GM19351 (cell line): ENCODE measurements around the gene CSRNP2.
"Not testable (repeated sequence)": the region's sequence is repeated elsewhere in the genome, so short reads cannot be mapped to it uniquely, and the experiment has no call there.

Experiments used
- ATAC-seq: cut with Tn5 transposase; IDR thresholded peaks from one replicate; pipeline ENCODE4 v1.9.1; 2021; ENCODE audit warnings: mild to moderate bottlenecking, moderate library complexity; ENCODE audit not compliant: unreplicated experiment

CSRNP2 gene

DNA sequence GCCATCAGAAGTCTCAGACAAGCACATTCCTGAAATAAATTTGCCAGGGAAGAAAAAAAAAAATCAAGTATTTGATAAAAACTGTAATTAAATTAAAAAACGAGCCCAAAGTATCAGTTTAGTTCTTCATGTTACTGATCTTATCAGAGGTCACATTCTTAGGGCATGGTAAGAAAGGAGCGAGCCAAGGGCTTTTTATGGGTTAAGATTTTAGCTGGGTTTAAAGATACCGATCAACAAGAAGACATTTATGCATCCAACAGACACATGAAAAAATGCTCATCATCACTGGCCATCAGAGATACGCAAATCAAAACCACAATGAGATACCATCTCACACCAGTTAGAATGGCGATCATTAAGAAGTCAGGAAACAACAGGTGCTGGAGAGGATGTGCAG is 5.0 kb downstream of the CSRNP2 start:
- ATAC-seq: not testable (repeated sequence)

DNA sequence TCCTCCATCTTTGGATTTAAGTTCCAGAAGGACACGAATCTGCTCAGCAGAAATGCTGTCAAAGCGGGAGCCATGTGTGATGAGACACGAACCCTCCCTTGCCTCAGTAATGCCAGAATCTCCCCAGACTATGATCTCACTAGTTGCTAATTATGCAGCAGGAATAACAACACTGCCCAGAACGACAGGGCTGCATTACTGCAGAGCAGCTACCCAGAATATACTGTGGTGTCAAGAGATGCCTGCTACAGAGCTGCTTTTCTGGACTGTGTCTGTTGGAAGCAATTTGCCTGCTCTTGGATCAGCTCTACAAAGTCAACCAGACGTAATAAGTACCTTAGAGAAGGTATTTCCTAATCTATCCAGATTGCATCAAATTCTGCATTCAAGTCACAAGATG is 5.5 kb downstream of the CSRNP2 start:
- no peak for ATAC-seq

DNA sequence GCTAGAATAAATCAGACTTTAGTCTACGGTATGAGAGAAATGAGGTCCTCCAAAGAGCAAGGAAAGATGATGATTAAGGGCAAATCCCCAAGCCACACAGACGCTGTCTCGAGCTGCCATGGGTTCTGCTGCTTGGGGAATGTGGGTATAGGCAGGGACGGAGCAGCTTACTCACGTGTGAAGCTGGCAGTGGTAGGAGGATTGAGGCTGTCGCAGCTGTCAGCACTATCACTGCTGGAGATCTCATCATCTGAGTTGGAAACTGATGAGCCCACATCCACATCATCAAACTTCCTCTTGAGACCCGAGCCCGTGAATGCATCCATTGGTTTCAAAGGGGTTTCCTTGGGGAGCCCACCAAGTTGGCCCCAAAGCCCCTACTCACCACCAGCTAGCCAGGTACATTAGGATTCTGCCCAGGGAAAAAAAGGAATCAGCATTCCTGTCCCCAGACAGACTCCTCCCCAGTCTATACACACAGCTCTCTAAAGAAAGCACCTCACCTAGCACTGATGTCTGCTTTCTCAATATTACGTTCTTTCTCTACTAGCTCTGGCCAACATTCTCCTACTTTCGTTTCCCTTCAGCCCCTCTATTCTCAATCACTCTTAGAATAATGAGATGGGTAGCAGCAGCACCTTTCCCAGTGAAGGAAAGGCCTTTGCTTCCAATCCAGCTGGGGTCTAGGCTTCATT is 7.0 kb downstream of the CSRNP2 start:
- no peak for ATAC-seq

DNA sequence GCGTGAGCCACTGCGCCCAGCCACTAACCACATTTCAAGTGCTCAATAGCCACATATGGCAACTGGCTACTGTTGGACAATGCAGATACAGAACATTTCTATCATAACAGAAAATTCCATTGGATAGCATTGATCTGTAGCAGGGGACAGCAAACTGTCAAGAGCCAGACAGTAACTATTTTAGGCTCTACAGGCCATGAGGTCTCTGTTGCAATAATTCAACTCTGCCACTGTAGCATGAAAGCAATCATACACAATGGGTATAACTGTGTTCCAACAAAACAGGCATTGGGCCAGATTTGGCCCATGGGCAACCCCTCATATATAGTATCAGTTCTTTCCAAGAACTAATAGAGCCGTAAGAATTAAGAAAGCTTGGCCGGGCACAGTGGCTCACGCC is 8.0 kb downstream of the CSRNP2 start:
- no peak for ATAC-seq

DNA sequence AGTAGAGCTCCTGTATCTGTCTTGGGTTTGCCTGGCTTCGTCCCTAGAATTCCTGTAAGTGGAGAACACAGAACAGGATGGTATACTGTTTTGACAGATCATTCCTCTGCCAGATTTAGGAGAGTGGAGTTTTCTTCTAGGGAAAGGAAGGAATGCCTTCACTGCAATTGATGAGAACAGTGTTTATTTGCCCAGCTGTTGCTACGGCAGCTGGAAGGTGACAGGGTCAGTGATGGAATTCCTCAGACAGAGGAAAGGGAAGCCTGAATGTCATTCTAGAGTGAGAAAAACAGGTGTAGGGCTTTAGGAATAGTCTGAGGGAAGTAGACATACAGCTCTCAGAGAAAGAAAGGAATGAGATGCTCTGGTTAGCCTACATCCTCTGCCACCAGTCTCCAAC is 11.7 kb downstream of the CSRNP2 start:
- ATAC-seq: no peak

DNA sequence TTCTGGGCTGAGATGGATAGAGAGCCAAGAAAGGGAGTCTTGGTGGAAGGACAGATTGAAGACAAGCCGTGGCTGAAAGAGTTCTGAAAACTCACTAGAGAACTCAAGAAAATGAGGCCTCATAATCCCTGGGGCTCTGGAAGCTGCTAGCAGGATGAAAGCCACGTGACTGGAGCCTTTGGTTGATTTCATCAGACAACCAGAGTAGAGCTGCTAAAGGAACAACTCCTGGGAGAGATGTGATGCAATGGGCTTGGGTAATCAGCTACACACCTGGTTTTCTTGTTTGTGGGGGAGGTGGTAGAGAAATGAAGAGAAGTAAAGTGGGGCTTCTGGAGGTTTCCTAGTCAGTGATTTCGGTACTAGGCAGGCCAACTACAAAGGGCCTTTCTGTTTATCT is 13.4 kb downstream of the CSRNP2 start:
- ATAC-seq: no peak

DNA sequence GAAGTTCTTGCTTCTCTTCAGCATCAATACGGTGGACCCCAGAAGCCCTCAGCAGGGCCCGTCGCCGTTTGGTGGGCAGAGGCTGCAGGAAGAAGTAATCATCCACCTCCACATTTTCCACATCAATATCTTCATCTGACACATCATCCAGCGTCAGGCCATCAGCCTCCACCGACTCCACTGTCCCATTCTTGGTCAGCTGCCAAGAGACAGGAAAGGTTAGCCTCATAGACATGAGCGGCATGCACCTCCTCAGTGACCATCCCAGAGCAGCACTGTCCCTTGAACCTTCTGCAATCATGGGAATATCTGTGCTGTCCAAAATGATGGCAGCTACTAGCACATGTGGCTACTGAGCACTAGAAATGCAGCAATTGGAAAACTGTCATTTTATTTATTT is 15.6 kb downstream of the CSRNP2 start:
- ATAC-seq: no peak

DNA sequence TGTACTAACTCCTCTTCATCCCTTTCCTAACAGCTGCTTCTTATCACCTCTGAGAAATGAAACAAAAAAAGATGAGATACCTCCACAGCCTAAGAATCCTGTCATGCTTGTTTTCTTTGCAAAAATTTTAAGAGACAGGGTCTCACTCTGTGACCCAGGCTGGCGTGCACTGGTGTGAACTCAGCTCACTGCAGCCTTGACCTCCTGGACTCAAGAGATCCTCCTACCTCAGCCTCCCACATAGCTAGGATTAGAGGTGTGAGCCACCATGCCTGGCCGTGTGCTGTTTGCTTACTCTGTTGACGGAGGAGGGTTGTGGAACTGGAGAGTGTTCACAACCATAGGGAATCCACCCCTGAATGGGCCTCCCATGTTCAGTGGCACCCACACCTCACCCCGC is 16.2 kb downstream of the CSRNP2 start:
- ATAC-seq: no peak

DNA sequence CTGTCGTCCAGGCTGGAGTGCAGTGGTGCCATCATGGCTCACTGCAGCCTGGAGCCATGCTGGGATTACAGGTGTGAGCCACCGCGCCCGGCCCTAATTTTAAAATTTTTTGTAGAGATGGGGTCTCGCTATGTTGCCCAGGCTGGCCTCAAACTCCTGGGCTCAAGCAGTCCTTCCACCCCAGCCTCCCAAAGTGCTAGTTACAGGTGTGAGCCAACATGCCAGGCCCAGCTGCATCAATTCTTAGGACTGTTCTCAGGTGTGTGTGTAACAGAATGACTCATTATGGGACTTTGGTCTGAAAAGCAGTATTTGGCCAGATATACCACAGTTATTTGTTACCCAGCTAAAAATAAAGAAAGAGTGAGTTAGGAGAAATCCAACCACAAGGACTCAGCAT is 17.9 kb downstream of the CSRNP2 start:
- ATAC-seq: no peak

DNA sequence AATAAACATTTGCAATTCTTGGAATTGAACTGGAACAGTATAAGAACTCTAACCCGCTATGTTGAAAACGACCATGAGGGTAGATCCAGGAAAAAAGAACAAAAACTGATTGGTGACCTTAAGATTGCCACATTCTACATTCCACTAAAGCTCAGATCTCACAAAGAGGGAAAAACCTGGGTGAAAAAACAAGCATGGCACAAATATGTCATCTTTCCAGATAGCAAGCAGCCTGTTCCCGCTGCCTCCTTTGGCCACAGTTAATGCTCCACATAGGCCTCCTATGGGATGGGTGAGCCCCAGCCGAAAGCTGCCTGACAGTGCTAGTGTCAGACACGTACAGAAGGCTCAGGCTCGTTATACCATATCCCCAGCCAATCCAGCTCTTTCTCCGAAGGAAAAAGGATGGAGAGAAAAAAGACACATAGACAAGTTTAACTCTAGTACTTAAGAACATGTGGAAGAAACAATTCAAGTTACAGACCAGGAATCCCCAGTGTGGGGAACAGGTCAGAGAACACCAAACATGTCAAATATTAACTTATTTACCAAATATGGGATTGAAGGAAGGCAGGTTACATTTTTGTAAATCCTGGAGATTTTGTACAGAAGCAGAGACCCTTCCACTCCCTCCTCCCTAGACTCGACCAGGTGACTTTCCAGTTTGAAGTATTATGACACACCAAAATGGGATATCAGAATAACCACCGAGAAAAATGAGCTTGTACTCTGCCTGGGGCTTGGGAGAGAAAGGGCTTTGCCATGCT is 20.6 kb downstream of the CSRNP2 start:
- ATAC-seq: no peak

DNA sequence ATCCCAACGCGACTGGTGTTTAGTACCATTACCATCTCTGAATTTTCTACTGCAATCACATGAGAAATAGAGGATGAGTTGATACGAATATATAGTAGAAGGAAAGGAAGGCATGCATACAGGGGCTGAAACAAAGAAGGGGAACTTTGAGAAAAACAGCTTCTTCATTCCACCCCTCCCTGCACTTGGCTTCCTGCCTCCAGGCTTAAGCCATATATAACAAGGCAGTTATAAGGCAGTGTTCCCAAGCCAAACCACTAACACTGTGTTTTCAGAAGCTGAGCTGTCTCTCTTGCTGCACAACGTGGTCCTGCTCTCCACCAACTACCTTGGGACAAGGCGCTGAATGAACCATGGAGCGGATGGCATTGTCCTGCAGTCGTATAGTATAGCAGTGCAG is 24.3 kb downstream of the CSRNP2 start:
- no peak for ATAC-seq

DNA sequence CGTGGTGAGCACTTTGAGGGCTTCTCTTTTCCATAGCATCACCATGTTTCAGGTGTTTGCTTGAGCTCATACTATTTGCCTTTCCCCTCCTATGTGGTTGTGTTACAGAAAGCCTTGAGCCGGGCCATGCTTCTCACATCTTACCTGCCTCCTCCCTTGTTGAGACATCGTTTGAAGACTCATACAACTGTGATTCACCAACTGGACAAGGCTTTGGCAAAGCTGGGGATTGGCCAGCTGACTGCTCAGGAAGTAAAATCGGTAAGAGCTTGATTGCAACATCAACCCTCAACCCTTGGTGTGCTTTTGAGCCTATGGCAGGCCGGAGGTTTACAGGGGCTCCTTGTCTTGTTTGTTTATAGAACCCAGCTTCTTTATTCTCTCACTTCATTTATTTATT is 27.2 kb downstream of the CSRNP2 start:
- no peak for ATAC-seq

DNA sequence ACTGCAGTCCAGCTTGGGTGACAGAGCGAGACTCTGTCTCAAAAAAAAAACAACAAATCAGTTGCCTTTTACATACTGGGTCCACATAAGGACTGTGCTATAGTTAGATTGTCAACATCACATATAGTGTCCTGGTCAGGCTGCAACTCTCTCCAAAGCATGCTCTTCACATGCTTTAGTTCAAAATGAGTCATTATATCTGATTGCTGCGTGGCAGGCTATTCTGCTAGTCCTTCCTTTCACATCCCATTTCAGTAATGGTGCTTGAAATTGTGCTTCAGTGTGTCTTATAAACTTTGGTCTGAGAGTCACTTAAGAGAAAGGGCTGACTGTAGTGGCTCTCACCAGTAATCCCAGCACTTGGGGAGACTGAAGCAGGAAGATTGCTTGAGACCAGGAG is 28.3 kb downstream of the CSRNP2 start:
- no peak for ATAC-seq

DNA sequence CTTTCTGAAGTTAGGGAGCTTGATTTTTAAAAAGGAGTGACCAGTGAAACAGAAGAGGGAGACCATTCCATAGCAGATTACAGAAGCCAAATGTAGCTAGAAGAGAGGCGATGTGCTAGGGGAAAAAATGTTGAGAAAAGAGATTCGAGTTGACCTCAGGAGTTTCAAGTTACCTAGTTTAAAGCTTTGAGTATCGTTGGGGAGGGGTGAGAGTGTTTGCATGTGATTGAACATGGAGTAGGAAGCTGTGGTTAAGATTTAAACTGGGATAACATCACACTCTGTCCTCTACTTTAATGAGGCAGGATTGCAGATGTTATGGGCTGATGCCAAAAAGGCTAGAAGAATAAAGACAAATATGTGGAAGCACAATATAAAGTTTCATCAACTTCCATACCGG is 31.6 kb downstream of the CSRNP2 start:
- ATAC-seq: no peak

DNA sequence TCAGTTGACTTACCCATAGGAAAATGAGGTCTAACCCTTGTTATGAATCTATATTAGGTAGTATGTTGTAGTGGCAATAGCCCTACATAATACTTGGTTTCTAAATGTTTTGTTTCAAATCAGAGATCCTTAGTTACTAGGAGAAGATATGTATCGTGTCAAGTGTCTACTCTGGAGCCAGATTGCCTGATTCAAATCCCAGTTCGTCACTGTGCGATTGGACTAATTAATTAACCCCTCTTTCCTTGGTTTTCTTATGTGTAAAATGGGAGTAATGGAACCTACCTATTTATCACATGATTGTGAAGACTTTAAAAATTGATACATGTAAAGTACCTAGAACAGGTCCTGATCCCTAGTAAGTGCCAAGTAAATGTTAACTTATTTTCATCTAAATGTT is 33.9 kb downstream of the CSRNP2 start:
- ATAC-seq: no peak

DNA sequence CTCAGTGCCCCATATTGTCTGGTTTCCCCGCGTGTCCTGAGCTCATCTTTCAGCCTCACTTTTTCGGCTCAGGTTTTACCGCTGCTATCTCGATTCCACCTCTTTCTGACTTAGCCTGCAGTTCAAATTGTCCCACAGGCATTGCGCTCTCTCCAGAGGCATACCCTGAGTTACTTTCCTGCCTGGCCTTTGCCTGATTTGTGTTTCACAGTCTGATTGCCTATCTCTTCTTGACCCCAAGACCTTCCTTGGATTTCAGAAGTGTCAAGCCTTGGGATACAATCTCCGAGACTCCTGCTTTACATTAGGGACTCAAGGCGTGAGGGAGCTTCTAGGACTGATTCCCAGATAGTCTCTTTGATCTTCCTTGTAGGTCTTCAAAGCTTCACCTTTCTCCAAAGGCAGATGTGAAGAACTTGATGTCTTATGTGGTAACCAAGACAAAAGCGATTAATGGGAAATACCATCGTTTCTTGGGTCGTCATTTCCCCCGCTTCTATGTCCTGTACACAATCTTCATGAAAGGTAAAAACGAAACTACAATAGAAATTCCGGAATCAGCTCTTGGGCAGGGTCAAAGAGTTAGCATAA is 34.6 kb downstream of the CSRNP2 start:
- no peak for ATAC-seq

DNA sequence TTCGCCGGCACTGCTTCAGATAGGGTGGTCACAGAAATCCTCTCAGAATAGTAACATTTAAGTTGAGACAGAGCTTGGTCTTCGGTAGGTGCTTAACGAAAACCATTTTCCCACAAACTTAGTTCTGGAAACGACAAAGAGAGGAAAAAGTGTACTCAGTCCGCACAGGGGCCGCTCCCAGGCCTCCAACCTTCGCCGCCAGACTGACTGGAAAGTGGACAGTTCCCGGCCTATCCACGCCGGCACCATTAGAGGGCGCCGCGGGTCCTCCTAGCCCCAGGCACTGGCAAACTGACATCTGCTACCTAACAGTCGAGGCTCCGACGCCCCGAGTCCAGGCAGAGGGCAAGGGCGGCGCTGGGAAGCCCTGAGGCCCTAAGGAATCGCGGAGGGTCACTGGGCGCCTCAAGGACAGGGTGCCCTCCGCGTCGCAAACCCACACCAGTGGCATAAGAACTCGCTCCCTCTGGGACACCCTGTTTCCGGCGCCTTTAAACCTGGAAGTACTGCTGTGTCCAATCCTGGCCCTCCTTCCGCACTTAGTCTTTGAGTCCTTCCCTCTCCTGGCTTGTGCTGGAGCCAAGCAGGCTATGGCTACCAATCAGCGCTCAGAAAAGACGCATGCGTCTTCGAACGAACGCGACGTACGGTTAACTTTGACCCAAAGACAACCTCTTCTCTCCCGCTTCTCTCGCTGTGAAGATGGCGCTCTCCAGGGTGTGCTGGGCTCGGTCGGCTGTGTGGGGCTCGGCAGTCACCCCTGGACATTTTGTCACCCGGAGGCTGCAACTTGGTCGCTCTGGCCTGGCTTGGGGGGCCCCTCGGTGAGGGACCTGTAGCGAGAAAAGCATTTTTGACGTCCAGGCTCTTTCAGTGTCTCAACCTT is 35.5 kb downstream of the CSRNP2 start, which contains the start of gene LETMD1:
LETMD1 (plus strand) TSS at position 673 of the 886 bp plus-strand sequence; CDS start at position 703, 30 bp downstream.
- peak; percentile 94 for ATAC-seq

DNA sequence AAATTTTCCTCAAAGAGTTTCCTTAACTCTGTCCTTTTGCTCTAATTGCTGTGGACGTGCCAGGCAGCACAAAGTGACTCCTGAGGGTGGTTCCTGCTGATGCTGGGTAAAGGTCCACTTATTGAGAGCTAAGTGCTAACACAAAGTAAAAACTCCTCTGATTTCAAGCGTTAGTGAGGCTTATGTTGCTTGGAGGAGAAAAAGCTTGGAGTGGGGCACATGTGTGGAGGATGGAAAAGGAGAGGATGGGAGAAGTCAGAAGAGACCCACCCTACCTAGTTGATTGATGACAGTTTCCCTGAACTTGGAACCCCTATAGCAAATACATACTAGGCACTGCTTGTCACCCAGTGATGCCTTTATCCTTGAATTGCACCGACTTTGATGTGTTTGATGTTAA is 47.1 kb downstream of the CSRNP2 start:
- ATAC-seq: no peak

DNA sequence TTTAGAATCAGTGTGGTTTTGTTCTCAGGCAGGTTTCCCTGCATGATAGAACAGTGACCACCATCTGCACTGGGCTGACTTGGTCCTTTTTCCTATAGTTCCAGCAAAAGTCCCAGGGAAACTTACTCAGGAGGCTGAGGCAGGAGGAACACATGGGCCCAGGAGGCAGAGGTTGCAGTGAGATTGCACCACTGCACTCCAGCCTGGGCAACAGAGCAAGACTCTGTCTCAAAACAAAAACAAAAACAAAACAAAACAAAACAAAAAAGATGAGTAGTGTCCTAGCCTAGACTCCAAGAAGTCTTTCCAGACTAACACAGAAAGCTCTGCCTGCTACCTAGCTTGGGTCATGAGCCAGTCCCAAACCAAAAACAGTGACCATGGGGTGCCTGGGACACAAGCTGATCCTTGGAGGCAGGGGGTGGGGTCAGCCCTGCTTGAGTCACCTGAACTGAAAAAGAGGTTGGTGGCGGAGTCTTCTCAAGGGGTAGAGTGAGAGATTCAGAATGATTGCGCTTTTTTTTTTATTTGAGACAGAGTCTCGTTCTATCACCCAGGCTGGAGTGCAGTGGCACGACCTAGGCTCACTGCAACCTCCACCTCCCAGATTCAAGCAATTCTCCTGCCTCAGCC is 49.8 kb downstream of the CSRNP2 start:
- no peak for ATAC-seq

DNA sequence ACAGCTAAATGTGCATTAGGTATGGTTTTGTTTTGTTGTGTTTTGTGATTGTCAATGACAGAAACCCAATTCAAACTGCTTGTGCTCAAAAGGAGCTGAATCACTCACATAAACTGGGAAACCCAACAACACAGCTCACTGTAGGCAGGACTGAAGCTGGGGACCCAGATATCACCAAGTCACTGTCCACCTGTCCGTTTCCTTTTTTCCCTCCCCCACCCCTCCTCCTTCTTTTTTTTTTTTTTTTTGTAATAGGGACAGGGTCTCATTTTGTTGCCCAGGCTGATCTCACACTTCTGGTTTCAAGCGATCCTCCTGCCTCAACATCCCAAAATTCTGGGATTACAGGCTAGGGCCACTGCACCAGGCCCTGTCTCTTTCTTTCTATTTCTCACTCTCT is 50.3 kb downstream of the CSRNP2 start:
- ATAC-seq: no peak

DNA sequence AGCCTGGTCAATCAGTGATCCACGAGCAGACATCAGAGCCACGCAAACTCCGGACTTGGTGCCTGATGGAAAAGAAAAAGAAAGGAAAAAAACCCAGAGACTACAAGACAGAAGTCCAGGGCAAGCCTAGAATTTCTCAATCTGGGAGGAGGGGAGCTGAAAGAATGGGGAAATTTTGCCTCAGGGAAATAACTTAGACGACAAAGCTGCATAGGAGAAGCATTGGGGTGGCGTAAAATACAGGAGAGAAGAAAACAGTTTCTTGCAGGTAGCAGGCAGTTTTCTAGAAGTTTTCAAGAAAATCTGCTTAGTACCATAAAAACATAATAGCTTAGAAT is 54.6 kb downstream of the CSRNP2 start:
- ATAC-seq: no peak
